Left renal pelvis (tissue), 4 donors: ENCODE results near the gene OAS2. TPM values are rescaled to one million over a fixed set of nuclear protein-coding genes. Genes with fewer than 3 reads are reported as not detected.
"Not testable (repeated sequence)": the region's sequence is repeated elsewhere in the genome, so short reads cannot be mapped to it uniquely, and the experiment has no call there.

Experiments
- DNase-seq, 4 donors: peaks; one replicate each; pipeline ENCODE4 v3.0.0-alpha.2; 2013; ENCODE audit warnings: low read depth in 4 of 4, low spot score in 3 of 4
- polyA plus RNA-seq, 4 donors: library from polyadenylated mRNA; unstranded; fragments of 120-200 nt; gene quantifications; one replicate each; pipeline ENCODE4 v1.2.1, GENCODE V29; 2013; ENCODE audit not compliant: insufficient read length in 4 of 4

Gene OAS2
- polyA plus RNA-seq, 4 donors: 5.6 to 8.0 (median 6.8) TPM

DNA sequence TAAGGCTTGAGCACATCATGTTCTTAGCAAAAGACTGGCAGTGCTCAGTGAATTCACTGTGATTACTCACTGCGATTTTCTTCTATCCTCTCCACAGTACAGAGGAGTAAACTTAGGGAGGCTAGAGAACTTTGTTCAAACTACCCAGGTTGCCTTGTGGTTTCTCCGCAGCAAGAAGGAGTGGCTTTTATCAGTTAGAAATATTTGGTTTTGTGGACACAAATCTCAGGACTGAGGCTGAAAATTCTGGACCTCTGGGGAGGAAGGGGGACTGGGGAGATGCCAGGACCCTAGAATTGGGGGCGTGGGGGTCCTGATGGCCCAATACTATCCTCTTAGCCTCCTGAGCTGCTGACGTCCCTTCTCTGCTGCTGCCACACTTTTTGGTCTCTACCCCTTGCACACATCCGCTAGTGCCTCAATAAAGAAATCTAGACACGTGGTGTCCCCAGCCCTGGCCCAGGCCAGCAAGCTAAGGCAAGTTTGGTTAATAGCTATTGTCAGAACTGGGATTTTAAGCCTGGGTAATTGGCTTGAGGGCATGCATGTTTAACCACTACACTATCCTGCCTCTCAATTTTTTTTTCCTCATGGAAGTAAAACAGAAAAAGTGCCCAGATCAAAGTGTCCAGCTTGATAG lies 842 bp downstream of the OAS2 start:
- no peak for DNase-seq

DNA sequence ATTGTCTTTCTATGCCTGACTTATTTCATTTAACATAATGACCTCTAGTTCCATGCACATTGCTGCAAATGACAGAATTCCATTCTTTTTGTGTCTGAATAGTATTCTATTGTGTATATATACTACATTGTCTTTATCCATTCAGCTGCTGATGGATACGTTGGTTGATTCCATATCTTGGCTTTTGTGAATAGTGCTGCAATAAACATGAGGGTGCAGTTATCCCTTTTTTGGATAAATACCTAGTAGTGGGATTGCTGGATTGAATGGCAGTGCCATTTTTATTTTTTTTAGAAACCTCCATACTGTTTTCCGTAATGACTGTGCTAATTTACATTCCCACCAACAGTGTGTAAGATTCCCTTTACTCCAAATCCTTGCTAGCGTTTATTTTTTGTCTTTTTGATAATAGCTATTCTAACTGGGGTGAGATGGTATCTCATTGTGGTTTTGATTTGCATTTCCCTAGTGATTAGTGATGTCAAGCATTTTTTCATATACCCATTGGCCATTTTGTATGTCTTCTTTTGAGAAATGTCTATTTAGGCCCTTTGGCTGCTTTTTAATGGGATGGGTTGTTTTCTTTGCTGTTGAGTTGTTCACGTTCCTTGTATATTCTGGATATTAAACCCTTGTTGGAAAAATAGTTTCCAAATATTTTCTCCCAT lies 2.3 kb downstream of the OAS2 start:
- DNase-seq: no peak

DNA sequence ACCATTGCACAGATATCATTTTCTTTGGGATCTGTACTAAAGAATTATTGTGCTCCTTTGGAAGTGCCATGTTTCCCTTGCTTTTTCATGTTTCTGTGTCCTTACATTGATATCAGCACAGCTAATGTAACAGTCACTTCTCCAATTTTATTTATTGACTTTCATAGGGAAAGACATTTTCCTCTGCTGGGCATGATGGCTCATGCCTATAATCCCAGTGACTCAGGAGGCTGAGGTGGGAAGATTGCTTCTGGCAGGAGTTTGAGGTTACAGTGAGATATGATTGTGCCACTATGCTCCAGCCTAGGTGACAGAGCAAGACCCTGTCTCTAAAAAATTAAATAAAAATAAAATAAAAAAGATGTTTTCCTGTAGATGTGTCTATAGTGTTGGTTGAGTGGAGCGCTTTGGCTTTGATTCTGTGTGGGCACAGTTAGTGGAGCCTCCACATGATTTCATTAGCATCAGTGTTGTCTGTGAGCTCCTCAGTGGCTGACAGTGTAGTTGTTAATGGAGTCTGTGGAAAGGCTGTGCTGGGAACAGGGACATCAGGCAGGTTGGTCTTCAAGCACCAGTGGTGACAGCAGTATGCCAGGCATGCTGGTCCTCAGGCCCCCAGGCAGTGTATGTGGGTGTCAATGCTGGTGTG lies 7.4 kb downstream of the OAS2 start:
- DNase-seq: no peak

- no peak for DNase-seq
Measured at GRCh38 chr12:112986291-112986800, 8.0 kb downstream of the OAS2 start.

DNA sequence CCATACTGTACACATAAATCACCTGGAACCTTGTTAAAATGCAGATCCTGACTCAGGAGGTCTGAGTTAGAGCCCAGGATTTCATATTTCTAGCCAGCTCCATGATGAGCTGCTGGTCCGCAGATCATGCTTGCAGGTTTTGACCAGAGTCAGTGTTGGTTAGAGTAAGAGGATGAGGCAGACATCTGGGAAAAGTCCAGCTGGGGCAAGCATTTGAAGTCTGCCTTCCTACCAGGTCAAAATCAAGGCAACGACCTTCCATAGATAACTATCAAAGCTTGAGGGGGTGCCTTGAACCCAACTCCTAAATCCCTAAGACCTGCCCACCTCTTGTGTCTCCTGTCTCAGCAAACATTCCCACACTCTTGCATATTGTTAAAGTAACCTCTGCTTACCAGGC lies 9.2 kb downstream of the OAS2 start:
- no peak for DNase-seq

GRCh38 chr12:112988224-112988623 lies 9.9 kb downstream of the OAS2 start:
- DNase-seq: no peak

GRCh38 chr12:112988823-112989385 lies 10.6 kb downstream of the OAS2 start:
- not testable (repeated sequence) for DNase-seq

- DNase-seq: no peak
Measured at GRCh38 chr12:112989806-112990205, 11.5 kb downstream of the OAS2 start.

DNA sequence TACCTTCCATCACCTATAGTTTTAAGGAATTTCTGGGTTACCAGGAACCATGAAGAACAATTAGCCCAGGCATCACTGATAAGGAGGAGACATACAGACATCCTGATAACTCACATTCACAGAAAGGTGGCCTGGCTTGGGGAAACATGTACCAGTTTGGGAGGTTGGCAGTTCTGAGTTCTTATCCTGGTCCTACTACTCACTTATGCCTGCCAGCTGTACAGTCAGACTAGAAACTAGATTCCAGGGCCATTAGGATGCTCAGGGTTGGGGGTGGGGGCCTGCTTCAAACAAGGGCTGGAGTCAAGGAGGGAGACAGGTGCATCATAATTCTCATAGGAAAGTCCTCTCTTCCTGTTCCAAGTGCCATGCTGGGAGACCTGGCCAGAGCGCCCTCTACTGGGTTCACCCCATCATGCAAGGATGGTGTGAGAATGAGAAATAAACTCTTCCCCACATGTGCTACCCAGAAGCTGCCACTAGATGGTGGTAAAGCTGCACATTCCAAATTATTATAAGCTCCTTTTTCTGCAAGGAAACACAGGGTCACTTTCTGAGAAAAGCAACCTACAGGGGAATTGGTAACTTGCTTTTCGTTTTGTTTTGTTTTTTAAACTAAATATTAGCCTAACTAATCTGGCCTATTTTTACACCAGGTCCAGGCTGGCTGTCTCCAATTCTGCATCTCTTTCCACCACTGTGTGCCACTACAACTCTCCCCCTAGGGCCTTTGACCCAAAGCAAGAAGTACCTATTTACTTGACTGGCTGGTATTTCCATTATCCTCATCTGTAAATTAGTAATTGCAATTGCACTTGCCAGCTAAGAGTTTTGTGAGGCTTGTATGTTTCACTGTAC lies 14.5 kb downstream of the OAS2 start:
- no peak for DNase-seq

DNA sequence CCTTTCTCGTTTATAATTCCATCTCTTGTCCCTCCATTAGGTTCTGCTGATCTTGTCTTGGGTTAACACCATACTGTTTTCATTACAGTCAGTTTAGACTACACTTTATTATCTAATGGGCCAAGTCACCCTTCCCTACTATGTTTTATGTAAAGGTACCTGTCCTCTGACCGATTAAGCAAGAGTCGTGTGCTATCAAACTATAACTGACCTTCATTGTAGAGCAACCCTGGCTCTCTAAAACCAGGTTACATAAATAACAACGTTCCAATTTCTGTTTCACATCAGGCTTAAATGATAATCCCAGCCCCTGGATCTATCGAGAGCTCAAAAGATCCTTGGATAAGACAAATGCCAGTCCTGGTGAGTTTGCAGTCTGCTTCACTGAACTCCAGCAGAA lies 16.7 kb downstream of the OAS2 start:
- DNase-seq: no peak

DNA sequence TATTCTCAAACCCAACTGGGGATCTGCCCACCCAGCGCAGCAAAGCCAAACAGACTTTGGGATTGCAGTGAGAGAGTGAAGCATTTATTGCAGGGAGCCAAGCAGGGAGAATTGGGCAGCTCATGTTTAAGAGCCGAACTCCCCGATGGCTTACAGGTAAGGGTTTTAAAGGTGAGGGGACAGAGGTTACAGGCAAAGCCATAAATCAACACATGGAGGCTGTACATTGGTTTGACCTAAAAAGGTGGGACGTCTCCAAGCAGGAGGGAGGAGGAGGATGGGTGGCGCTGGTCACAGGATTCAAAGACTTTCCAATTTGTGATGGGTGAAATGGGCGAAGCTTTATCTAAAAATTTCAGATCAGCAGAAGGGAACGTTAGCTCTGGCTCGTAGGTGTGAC lies 18.2 kb downstream of the OAS2 start:
- DNase-seq: no peak

DNA sequence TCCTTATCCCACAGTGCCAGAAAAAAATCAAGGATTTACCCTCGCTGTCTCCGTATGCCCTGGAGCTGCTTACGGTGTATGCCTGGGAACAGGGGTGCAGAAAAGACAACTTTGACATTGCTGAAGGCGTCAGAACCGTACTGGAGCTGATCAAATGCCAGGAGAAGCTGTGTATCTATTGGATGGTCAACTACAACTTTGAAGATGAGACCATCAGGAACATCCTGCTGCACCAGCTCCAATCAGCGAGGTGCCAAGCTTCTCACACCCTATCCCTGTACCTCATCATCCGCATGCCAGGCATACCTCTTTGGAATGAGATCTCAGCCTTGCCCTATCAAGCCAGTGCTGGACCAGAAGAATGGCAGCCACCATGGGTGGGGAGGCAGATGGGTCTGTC lies 19.2 kb downstream of the OAS2 start:
- DNase-seq: no peak

GRCh38 chr12:112998987-112999767 lies 20.9 kb downstream of the OAS2 start:
- DNase-seq: no peak

DNA sequence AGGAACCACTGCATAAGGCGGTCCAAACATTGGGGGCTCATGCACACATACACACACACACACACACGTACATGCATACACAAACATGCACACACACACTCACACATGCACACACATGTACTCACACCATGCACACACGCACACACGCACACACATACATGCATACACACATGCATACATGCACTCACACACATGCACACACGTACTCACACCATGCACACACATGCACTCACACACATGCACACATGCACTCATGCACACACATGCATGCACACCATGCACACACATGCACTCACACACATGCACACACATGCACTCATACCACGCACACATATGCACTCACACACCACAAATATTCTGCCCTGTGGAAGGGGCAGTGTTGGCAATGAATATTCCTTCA lies 22.1 kb downstream of the OAS2 start:
- no peak for DNase-seq

DNA sequence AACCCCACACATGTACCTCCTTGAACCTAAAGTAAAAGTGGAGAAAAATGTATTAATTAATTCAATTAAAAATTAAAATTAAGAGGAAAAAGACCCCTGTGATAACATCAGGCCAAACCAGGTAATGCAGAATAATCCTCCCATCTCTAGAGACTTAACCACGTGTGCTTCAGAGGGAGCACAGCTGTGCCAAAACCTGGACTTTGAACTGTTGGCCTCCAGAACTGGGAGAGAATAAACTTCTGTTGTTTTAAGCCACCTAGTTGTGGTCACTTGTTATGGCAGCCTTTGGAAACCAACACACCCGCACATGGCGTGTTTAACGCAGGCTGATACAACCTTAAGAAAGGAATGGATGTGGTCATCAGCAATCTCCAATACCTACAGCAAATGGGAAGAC lies 23.8 kb downstream of the OAS2 start:
- DNase-seq: no peak

DNA sequence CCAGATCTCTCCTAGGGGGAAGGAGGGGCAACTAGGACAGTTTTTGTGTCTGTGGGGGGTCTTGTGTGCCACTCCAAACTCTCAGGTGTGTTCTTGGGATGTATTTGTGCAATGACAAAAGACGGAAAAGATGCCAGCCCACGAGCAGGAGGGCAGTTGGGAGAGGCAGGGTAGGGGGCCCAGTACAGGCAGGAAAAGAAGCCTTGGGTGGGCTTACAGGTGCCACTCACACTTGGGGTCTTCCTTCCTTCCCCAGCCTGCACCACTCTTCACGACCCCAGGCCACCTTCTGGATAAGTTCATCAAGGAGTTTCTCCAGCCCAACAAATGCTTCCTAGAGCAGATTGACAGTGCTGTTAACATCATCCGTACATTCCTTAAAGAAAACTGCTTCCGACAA lies 24.4 kb downstream of the OAS2 start:
- no peak for DNase-seq

DNA sequence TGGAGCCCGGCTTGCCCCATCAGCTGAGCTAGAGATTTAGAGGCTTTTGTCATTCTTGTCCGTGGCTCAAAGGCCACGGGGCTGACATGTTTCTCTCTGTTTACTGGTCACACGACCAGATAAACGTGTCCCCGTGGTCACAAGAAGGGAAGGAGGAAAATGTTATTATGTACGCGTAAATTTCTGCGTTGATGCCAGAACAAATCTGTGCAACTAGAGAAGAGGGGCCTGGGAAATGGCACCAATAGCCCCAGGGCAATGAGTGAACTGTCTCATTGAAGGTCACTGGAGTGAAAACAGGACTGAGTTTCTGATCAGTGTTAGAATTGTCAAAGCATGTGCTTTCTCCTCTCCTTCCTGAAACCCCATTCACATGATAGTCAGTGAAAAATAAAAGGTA lies 25.3 kb downstream of the OAS2 start:
- DNase-seq: no peak

GRCh38 chr12:113005762-113006161 lies 27.4 kb downstream of the OAS2 start:
- DNase-seq: no peak

DNA sequence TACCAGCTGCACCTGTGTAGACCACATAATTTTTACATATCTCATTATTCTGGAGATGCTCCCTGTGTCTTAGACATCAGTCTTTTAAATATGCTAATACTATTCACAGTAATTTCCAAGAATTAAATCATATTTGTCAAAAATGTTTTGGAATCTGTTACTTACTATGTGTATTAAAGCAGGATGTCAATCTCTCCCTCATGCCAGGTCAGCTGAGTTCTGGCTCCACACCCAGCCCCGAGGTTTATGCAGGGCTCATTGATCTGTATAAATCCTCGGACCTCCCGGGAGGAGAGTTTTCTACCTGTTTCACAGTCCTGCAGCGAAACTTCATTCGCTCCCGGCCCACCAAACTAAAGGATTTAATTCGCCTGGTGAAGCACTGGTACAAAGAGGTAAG lies 27.9 kb downstream of the OAS2 start:
- no peak for DNase-seq

DNA sequence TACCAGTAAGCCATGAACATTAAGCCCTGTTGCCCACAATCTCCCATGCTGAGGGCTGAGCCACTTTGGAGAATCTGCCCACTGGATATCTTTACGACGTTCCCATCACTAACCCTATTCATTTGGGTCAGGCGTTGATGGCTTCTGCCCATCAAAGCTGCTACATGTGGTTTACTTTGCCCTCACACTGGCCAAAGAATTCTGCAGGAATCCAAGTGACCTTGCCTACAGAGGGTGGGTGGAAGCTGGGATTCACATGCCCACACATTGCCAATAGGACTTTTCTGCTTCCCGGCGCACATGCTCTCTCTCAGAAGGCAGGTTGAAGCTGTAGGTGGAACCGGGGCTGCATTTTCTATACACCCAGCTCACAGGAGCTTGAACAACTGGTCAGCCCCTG lies 28.3 kb downstream of the OAS2 start:
- no peak for DNase-seq
